ENCODE data around the gene KRT26. TPM values are rescaled to one million over a fixed set of nuclear protein-coding genes. Genes with fewer than 3 reads are reported as not detected.

The KRT26 gene
- total RNA-seq, 2 experiments from 2014 or later: not detected

DNA sequence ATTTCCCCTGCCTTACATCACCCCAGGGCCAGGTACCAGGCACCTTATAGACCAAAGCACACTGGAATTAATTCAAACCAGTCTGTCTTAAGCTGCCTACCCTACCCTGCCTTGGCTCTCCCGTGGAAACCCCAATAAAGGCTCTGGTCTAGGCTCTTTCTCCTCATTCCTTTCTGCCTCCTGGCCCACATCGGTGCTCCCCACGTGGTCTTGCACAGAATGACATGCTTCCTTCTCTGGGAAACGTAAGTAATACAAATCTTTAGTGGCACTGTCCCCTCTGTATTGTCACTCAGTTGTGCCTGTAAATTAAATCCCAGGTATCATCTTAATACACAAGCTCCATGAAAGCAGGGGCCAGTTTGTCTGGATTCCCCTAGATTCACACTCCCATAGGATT is 33.4 kb downstream of the KRT26 start:
- peaks cover 2% of the 10 kb centered on the region for H3K36me3 Mint-ChIP-seq
- no peak for DNase-seq
- peaks cover 3% of the 10 kb centered on the region for H3K9me3 Mint-ChIP-seq (ENCODE audit: low read depth)
- no peak overlapping the region for H3K27ac Mint-ChIP-seq
- H3K4me1 Mint-ChIP-seq: no peaks in the 10 kb centered on the region
- H3K4me3 Mint-ChIP-seq: no peak overlapping the region
- ATAC-seq: no peak
- peaks cover 51% of the 10 kb centered on the region for H3K27me3 Mint-ChIP-seq
- CTCF ChIA-PET: no interaction called here

DNA sequence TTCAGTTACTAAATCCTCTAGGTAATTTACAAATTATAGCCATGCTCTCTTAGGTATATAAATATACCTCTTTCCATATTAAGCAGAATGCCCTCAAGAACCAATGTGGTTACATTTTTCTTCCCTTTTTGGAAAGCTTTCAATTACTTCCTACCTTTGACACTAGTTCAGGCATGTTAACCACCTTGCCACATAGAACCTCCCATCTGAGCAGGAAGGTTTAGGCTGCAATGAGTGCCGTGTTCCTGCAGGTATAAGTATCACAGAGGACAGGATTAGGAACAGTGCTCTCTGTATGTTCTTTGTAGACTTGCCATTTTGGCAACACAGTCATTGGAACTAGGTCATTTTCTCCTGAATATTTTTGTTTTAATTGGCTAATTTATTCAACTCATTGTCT is 37.0 kb downstream of the KRT26 start:
- Mint-ChIP-seq H3K36me3 (no peaks in the 10 kb centered on the region), H3K27ac (no peak overlapping the region), H3K4me3 (no peak overlapping the region), H3K9me3 (ENCODE audit: low read depth) (no peaks in the 10 kb centered on the region), H3K4me1 (no peaks in the 10 kb centered on the region), H3K27me3 (peaks cover 44% of the 10 kb centered on the region)
- ATAC-seq: no peak
- DNase-seq: no peak
- CTCF ChIA-PET: no interaction called here

DNA sequence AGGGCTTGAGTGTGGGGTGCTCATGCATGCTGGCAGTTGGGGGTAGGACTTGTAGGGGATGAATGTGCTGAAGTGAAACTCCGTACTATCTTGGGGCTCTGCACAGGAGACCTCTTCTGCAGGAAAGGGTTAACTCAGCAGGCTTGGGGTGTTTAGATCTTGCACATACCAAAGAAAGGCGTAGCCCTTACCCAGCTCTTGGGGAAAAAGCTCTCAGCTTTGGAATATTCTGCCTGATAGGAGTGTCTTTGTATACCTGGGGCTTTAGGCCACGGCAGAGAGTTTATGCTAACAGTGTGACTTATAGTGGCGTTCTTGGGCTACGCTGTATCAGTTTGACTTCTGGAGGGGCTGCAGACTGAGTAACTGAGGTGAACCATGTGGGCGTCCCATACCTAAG is 38.0 kb downstream of the KRT26 start:
- H3K4me3 Mint-ChIP-seq: no peak overlapping the region
- H3K4me1 Mint-ChIP-seq: no peaks in the 10 kb centered on the region
- ATAC-seq (no peak), DNase-seq (no peak)
- H3K36me3 Mint-ChIP-seq: no peaks in the 10 kb centered on the region
- H3K27me3 Mint-ChIP-seq: peaks cover 40% of the 10 kb centered on the region
- H3K9me3 Mint-ChIP-seq (ENCODE audit: low read depth): no peaks in the 10 kb centered on the region
- no peak overlapping the region for H3K27ac Mint-ChIP-seq
- CTCF ChIA-PET: no interaction called here

DNA sequence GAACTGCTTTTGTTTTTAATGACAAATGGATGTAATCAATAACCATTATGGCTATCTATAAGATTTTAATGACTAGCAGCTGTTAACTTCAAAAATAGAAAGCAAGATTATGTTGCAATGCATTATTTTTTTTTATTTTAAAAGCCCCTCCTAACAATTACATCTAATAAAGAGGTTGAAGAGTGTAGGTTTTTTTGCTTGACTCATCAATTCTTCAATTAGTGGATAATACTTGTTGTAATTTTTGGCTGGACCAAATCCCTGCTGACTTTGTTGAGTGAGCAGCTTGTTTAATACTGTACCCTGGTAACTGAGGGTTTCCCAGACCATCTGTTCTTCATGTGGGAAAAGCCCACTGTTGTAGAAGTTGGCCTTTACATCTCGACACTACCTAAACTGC is 41.0 kb downstream of the KRT26 start:
- H3K4me3 Mint-ChIP-seq: no peak overlapping the region
- no peak for DNase-seq
- H3K36me3 Mint-ChIP-seq: no peaks in the 10 kb centered on the region
- CTCF ChIA-PET: interaction anchor here (0.7 kb wide), 1 partner anchor 40 kb away, joined by 3 read pairs; no protein-coding TSS in a partner anchor
- no peaks in the 10 kb centered on the region for H3K4me1 Mint-ChIP-seq
- H3K27me3 Mint-ChIP-seq: peaks cover 35% of the 10 kb centered on the region
- no peak for ATAC-seq
- H3K27ac Mint-ChIP-seq: no peak overlapping the region
- no peaks in the 10 kb centered on the region for H3K9me3 Mint-ChIP-seq (ENCODE audit: low read depth)

DNA sequence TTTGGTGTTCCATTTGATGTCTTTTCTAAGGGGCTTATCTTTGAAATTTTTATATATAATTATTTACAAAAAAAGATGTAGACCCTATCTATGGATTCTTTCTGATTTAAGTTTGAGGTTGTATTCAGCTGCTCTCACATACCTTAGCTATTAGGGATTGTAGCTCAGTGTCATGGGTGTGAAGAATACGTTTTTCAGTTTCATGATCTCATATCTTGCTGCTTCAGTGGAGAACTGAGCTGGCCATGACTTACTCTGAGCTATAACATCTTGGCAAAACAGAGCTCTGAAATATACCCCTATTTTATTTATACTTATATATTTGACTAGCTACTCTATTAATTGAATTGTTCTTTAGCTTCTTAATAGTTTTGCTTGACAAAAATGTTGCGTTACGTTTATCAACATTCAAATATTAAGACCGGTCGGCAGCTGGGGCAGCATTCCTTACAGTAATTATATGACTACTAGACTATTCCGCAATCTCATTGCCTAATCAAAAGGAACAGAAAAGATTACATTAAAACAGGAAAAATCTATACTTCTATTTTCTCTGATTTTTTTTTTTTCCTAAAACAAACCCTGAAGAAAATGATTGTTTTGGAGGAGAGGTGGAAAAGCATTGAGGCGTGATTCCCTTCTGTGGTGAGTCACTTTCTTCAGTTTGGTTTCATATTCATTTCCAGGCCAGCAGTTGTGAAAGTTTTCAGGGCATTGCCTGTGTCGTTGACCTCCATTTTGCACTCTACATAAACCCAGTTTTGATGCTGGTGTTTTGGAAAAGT is 44.4 kb downstream of the KRT26 start:
- Mint-ChIP-seq H3K27ac (no peak overlapping the region), H3K9me3 (ENCODE audit: low read depth) (no peaks in the 10 kb centered on the region), H3K36me3 (no peaks in the 10 kb centered on the region), H3K4me3 (no peak overlapping the region), H3K4me1 (no peaks in the 10 kb centered on the region), H3K27me3 (peaks cover 44% of the 10 kb centered on the region)
- no peak for DNase-seq
- no peak for ATAC-seq
- CTCF ChIA-PET: no interaction called here

DNA sequence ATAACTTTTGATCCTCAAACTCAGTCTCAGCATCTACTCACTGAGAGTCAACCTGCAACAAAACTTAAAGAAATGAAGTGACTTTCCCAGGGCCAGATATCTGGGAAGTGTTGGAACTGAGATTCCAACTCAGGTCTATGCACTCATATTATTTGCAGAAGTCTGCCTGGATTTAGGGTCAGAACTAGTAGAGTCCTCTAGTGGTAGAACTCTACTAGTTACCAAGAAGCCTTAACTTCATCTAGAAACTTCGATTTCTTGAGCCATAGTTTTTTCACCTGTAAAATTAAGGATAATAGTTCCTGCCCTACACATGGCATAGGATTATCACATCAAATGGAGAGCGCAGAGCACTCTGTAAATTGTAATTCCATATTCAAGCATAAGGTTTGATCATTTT is 45.1 kb downstream of the KRT26 start:
- Mint-ChIP-seq H3K27ac (no peak overlapping the region), H3K27me3 (peaks cover 44% of the 10 kb centered on the region), H3K9me3 (ENCODE audit: low read depth) (no peaks in the 10 kb centered on the region), H3K36me3 (no peaks in the 10 kb centered on the region), H3K4me1 (no peaks in the 10 kb centered on the region), H3K4me3 (no peak overlapping the region)
- DNase-seq: no peak
- CTCF ChIA-PET: no interaction called here
- ATAC-seq: no peak

DNA sequence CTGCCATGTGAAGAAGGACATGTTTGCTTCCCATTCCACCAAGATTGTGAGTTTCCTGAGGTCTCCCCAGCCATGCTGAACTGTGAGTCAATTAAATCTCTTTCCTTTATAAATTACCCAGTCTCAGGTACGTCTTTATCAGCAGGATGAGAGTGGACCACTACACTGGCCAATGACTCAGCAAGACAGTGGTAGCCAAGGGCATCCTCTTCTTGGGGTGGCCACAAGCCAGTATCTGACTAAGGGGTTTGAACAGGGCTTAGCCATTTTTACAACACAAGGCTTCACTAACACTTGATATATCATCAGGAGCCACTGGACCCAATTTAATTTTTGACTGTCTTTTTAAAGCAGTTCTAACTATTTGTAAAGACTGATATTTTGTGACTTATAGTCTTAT is 47.3 kb downstream of the KRT26 start:
- Mint-ChIP-seq H3K27ac (no peak overlapping the region), H3K27me3 (peaks cover 45% of the 10 kb centered on the region), H3K36me3 (no peaks in the 10 kb centered on the region), H3K4me1 (no peaks in the 10 kb centered on the region), H3K9me3 (ENCODE audit: low read depth) (no peaks in the 10 kb centered on the region), H3K4me3 (no peak overlapping the region)
- ATAC-seq (no peak), DNase-seq (no peak)
- CTCF ChIA-PET: no interaction called here

DNA sequence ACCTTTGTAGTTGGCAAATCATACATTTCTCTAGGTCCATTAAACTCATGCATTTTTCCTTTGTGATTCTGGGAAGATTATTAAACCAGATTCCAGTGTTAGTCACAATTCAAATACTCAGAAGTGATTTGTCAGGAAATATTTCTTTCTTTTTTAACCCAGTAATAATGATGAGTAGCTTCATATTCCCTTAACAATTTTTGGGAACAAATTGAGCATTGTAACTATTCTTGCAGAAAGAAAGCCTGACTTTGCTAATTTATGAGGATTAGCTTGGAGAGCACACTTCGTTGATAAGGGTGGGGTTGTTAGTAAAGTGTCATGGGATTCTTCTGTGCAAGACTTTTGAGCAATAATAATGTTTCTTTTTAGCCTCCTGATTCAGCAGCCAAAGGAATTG is 49.8 kb downstream of the KRT26 start:
- Mint-ChIP-seq H3K27me3 (peaks cover 53% of the 10 kb centered on the region), H3K36me3 (no peaks in the 10 kb centered on the region), H3K4me1 (no peaks in the 10 kb centered on the region), H3K27ac (no peak overlapping the region), H3K4me3 (no peak overlapping the region), H3K9me3 (ENCODE audit: low read depth) (no peaks in the 10 kb centered on the region)
- ATAC-seq (no peak), DNase-seq (no peak)
- CTCF ChIA-PET: no interaction called here

DNA sequence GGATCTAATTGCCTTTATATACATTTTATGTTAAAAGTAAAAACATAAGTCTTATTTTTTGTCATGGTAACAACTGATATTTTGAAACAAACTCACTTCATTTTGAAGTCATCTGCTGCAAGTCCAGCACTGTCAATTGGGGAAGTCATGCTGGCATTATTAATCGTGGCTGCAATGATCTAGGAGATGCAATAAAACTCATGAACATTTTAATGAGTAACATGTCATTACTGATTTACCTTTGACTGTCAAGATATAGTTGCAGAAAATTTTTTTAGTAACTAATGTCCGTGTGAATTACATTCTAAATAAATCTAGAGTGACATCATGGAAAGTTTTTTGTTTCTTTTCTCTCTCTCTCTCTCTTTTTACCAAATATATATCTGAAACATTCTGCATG is 51.1 kb downstream of the KRT26 start:
- no peaks in the 10 kb centered on the region for H3K9me3 Mint-ChIP-seq (ENCODE audit: low read depth)
- DNase-seq (no peak), ATAC-seq (no peak)
- peaks cover 55% of the 10 kb centered on the region for H3K27me3 Mint-ChIP-seq
- H3K27ac Mint-ChIP-seq: no peak overlapping the region
- CTCF ChIA-PET: no interaction called here
- H3K4me1 Mint-ChIP-seq: no peaks in the 10 kb centered on the region
- H3K4me3 Mint-ChIP-seq: no peak overlapping the region
- H3K36me3 Mint-ChIP-seq: no peaks in the 10 kb centered on the region

DNA sequence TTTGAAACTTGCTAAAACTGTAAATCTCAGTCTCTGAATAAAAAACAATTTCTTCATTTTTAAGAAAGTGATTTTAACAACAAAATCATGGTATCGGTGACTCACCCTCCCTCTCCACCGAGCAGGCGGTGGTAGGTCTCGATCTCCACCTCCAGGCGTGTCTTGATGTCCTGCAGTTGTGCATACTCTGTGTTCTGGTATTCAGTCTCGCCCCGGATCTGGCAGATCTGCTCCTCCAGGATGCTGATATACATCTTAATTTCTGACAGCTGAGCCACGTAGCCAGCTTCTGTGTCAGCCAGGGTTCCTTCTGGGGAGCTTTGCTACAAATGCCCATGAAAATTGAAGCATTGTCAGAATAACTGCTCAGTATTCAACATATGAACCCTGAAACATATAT is 53.1 kb downstream of the KRT26 start:
- H3K27me3 Mint-ChIP-seq: peaks cover 60% of the 10 kb centered on the region
- H3K9me3 Mint-ChIP-seq (ENCODE audit: low read depth): no peaks in the 10 kb centered on the region
- DNase-seq (no peak), ATAC-seq (no peak)
- CTCF ChIA-PET: interaction anchor here (0.6 to 1.6 kb wide), 2 partner anchors 24 to 333 kb away, joined by 3 to 4 read pairs; no protein-coding TSS in a partner anchor
- H3K4me1 Mint-ChIP-seq: no peaks in the 10 kb centered on the region
- H3K36me3 Mint-ChIP-seq: no peaks in the 10 kb centered on the region
- H3K4me3 Mint-ChIP-seq: no peak overlapping the region
- no peak overlapping the region for H3K27ac Mint-ChIP-seq

DNA sequence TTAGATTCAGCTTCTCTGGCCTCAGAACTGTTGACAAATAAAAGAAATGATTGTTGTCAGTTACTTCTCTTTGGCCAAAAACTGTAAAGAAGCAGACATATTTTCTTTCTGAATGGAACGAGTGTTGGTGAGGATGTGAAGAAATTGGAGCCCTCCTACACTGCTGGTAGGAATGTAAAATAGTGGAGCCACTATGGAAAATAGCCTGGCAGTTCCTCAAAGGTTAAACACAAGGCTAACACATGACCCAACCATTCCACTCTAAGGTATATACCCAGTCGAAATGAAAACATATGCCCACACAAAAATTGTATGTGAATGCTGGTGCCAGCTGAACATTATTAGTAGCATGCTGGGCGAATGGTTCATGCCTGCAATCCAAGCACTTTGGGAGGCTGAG is 54.2 kb downstream of the KRT26 start:
- ATAC-seq (no peak), DNase-seq (no peak)
- H3K27ac Mint-ChIP-seq: no peak overlapping the region
- no peaks in the 10 kb centered on the region for H3K9me3 Mint-ChIP-seq (ENCODE audit: low read depth)
- CTCF ChIA-PET: interaction anchor here (1.6 kb wide), 1 partner anchor 23 kb away, joined by 4 read pairs; no protein-coding TSS in a partner anchor
- H3K4me3 Mint-ChIP-seq: no peak overlapping the region
- no peaks in the 10 kb centered on the region for H3K4me1 Mint-ChIP-seq
- no peaks in the 10 kb centered on the region for H3K36me3 Mint-ChIP-seq
- H3K27me3 Mint-ChIP-seq: peaks cover 54% of the 10 kb centered on the region

Other genes with a start within 250 kb of the KRT26 start
- gene CCR7, start 206.7 kb downstream of the KRT26 start, total RNA-seq: 10 to 100 TPM; 43.5 to 83.9 TPM
- gene SMARCE1, start 124.4 kb downstream of the KRT26 start, total RNA-seq: 100 to 1,000 TPM in 1 of 2 experiments, 10 to 100 TPM in 1; 90.7 to 110 TPM
- not detected for gene KRT222, start 107.0 kb downstream of the KRT26 start, total RNA-seq
- gene KRT24, start 68.4 kb downstream of the KRT26 start, total RNA-seq: not detected
- gene KRT25, start 16.9 kb downstream of the KRT26 start, total RNA-seq: not detected
- not detected for gene KRT27, start 10.3 kb upstream of the KRT26 start, total RNA-seq
- gene KRT28, start 27.8 kb upstream of the KRT26 start, total RNA-seq: not detected
- 10 to 100 TPM; 19.2 to 33.7 TPM for gene KRT10, start 50.4 kb upstream of the KRT26 start, total RNA-seq
- not detected for gene KRT12, start 95.0 kb upstream of the KRT26 start, total RNA-seq
- not detected for gene KRT20, start 113.0 kb upstream of the KRT26 start, total RNA-seq
- gene KRT23, start 165.4 kb upstream of the KRT26 start, total RNA-seq: not detected
- not detected for gene KRT39, start 194.7 kb upstream of the KRT26 start, total RNA-seq
- gene KRT40, start 212.1 kb upstream of the KRT26 start, total RNA-seq: not detected
- gene KRTAP3-3, start 222.0 kb upstream of the KRT26 start, total RNA-seq: not detected
- gene KRTAP3-2, start 227.7 kb upstream of the KRT26 start, total RNA-seq: not detected
- not detected for gene KRTAP3-1, start 236.9 kb upstream of the KRT26 start, total RNA-seq

Measured in activated CD8-positive, alpha-beta memory T cell treated with anti-CD3 and anti-CD28 coated beads, Interleukin-2, amount 10 ng/mL, durations not matched to agents 7 days and 5 days (primary cell).